ENCODE measurements around the gene CCDC137.

DNA sequence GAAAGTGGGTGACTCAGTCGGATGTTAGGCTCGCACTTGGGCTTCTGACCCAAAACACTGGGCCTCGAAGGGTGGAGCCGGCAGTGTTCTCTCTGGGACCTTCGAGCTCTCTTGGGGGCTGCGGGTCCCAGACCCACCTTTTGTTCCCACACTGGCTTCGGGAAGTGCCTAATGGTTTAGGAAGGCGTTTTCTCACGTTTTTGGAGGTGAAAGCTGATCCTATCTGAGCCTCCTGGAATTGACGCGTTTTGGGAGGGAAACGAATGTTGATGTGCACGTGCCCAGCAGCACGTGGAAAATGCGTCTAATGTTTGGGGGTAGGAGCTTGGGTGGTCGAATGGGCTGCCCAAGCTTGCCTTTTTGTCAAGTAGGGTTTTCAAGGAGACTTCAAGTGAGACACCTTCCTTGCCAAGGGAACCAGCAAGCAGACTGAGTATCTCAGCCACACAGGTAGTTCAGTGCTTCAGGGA, 17.9 kb downstream of the CCDC137 start:
- TF ChIP-seq, protein P1, sequence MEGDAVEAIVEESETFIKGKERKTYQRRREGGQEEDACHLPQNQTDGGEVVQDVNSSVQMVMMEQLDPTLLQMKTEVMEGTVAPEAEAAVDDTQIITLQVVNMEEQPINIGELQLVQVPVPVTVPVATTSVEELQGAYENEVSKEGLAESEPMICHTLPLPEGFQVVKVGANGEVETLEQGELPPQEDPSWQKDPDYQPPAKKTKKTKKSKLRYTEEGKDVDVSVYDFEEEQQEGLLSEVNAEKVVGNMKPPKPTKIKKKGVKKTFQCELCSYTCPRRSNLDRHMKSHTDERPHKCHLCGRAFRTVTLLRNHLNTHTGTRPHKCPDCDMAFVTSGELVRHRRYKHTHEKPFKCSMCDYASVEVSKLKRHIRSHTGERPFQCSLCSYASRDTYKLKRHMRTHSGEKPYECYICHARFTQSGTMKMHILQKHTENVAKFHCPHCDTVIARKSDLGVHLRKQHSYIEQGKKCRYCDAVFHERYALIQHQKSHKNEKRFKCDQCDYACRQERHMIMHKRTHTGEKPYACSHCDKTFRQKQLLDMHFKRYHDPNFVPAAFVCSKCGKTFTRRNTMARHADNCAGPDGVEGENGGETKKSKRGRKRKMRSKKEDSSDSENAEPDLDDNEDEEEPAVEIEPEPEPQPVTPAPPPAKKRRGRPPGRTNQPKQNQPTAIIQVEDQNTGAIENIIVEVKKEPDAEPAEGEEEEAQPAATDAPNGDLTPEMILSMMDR (conservative IDR thresholded peaks at IDR 0.05): no peak
- peak; percentile 8; the same call in 1 of the 2 replicates for TF ChIP-seq ZFX (IDR thresholded peaks at IDR 0.05)
